Astrocyte (in vitro differentiated cells and primary cell): ENCODE results near the gene PLSCR1.

Source experiments
- EZH2 ChIP-seq: IDR thresholded peaks from 2 replicates; pipeline ENCODE4 v1.6.1; 2012; ENCODE audit warnings: mild to moderate bottlenecking, low read length, inconsistent platforms; ENCODE audit not compliant: insufficient read depth
- TF ChIP-seq, protein P1 (sequence below): IDR thresholded peaks from 2 replicates; pipeline ENCODE4 v1.5.1; 2011; ENCODE audit warnings: low read depth, mild to moderate bottlenecking, inconsistent platforms, low read length, moderate library complexity; ENCODE audit not compliant: insufficient read depth

DNA sequence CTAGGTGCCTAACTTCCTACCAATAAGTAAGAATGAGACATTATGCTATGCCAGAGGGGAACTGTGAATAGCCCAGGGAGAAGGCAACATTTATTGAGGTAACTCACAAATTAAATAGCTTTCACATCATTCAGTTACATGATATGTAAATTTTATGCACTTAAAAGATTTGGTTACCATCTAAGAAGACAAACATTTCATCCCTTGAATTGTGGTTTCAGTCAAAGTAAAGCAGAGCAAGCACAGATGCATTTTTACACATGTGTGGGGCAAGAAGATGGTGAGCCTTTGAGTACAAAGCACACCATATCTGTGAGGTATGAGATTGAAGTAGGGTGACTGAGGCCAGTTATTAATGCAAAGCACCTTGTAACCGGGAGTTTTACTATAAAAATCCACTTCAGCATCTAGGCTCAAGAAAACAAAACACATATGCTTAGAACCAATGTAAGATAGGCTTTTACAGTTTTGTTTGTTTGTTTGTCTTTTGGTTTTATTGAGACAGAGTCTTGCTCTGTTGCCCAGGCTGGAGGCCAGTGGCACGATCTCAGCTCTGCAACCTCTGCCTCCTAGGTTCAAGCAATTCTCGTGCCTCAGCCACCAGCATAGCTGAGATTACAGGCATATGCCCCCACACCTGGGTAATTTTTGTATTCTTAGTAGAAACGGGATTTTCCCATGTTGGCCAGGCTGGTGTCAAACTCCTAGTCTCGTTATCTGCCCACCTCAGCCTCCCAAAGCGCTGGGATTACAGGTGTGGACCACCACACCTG is 78.5 kb downstream of the PLSCR1 start:
- no peak for TF ChIP-seq EZH2
- TF ChIP-seq, protein P1, sequence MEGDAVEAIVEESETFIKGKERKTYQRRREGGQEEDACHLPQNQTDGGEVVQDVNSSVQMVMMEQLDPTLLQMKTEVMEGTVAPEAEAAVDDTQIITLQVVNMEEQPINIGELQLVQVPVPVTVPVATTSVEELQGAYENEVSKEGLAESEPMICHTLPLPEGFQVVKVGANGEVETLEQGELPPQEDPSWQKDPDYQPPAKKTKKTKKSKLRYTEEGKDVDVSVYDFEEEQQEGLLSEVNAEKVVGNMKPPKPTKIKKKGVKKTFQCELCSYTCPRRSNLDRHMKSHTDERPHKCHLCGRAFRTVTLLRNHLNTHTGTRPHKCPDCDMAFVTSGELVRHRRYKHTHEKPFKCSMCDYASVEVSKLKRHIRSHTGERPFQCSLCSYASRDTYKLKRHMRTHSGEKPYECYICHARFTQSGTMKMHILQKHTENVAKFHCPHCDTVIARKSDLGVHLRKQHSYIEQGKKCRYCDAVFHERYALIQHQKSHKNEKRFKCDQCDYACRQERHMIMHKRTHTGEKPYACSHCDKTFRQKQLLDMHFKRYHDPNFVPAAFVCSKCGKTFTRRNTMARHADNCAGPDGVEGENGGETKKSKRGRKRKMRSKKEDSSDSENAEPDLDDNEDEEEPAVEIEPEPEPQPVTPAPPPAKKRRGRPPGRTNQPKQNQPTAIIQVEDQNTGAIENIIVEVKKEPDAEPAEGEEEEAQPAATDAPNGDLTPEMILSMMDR: no peak
